Activated T-cell treated with anti-CD3 and anti-CD28 coated beads, Interleukin-2, amount 50 U/mL, for 1 hour (primary cell): ENCODE data around the gene NOSIP.
"Not testable (repeated sequence)": the region's sequence is repeated elsewhere in the genome, so short reads cannot be mapped to it uniquely, and the experiment has no call there.

ENCODE experiments used
- DNase-seq: peaks from one replicate; pipeline ENCODE4 v3.0.0-alpha.2; 2020

NOSIP gene

GRCh38 chr19:49580264-49581006 lies at the start of gene NOSIP:
TSS of gene NOSIP (minus strand) at chr19:49580556. CDS start at chr19:49560691, 19,865 bp downstream.
- peak; percentile 94 for DNase-seq

- no peak for DNase-seq
These were observed 49.3 kb upstream of the NOSIP start for GRCh38 chr19:49629659-49630058.

- no peak for DNase-seq
These were observed 45.9 kb upstream of the NOSIP start for GRCh38 chr19:49626226-49626625.

GRCh38 chr19:49624967-49625910 lies 44.9 kb upstream of the NOSIP start:
- no peak for DNase-seq

GRCh38 chr19:49617860-49618259 lies 37.5 kb upstream of the NOSIP start:
- not testable (repeated sequence) for DNase-seq

GRCh38 chr19:49616945-49617344 lies 36.6 kb upstream of the NOSIP start:
- DNase-seq, result no peak

GRCh38 chr19:49616532-49616931 lies 36.2 kb upstream of the NOSIP start:
- DNase-seq, result no peak

GRCh38 chr19:49615861-49616260 lies 35.5 kb upstream of the NOSIP start:
- no peak for DNase-seq

- no peak for DNase-seq
These were observed 33.9 kb upstream of the NOSIP start for GRCh38 chr19:49614096-49614833.

- no peak for DNase-seq
These were observed 33.0 kb upstream of the NOSIP start for GRCh38 chr19:49613374-49613773.

- DNase-seq, result no peak
These were observed 29.2 kb upstream of the NOSIP start for GRCh38 chr19:49609499-49610092.

- no peak for DNase-seq
These were observed 25.2 kb upstream of the NOSIP start for GRCh38 chr19:49605605-49606004.

- no peak for DNase-seq
These were observed 22.4 kb upstream of the NOSIP start for GRCh38 chr19:49602806-49603205.

- DNase-seq, result no peak
These were observed 21.2 kb upstream of the NOSIP start for GRCh38 chr19:49601482-49602038.

- DNase-seq, result no peak
These were observed 19.3 kb upstream of the NOSIP start for GRCh38 chr19:49599378-49600295.

GRCh38 chr19:49597703-49597974 lies 17.3 kb upstream of the NOSIP start:
- no peak for DNase-seq

- no peak for DNase-seq
These were observed 16.8 kb upstream of the NOSIP start for GRCh38 chr19:49596954-49597702.

GRCh38 chr19:49596407-49596806 lies 16.1 kb upstream of the NOSIP start:
- no peak for DNase-seq

- no peak for DNase-seq
These were observed 15.6 kb upstream of the NOSIP start for GRCh38 chr19:49595819-49596404.
